ENCODE measurements around the gene UAP1L1. TPM values are rescaled to one million over a fixed set of nuclear protein-coding genes. Genes with fewer than 3 reads are reported as not detected.

The UAP1L1 gene
- total and polyA plus RNA-seq, 9 of the 15 experiments (the other 6 are each of a cell fraction or from before 2014, with no cell fraction given), result 0.20 to 8.6 (median 3.7) TPM

- TF ChIP-seq MXI1 (IDR thresholded peaks at IDR 0.05; ENCODE audit: low read depth, low read length), result peak; percentile 98
- TF ChIP-seq HMGN3 (IDR thresholded peaks at IDR 0.05; ENCODE audit: borderline replicate concordance, extremely low read depth, insufficient read length, low read depth, low read length), result peak; percentile 87
- TF ChIP-seq, protein P1, sequence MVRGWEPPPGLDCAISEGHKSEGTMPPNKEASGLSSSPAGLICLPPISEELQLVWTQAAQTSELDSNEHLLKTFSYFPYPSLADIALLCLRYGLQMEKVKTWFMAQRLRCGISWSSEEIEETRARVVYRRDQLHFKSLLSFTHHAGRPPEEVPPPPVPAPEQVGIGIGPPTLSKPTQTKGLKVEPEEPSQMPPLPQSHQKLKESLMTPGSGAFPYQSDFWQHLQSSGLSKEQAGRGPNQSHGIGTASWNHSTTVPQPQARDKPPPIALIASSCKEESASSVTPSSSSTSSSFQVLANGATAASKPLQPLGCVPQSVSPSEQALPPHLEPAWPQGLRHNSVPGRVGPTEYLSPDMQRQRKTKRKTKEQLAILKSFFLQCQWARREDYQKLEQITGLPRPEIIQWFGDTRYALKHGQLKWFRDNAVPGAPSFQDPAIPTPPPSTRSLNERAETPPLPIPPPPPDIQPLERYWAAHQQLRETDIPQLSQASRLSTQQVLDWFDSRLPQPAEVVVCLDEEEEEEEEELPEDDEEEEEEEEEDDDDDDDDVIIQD (CRISPR knock-in tag; IDR thresholded peaks at IDR 0.05), result no peak
- TF ChIP-seq JUND (IDR thresholded peaks at IDR 0.05; ENCODE audit: borderline replicate concordance, low read depth, low read length), result peak; percentile 41; the same call in 1 of the 2 replicates
- no peak; the same call in 2 of the 3 replicates for TF ChIP-seq JUND (tag; IDR thresholded peaks at IDR 0.05; ENCODE audit: borderline replicate concordance, low read depth, low read length)
- TF ChIP-seq, protein P2, sequence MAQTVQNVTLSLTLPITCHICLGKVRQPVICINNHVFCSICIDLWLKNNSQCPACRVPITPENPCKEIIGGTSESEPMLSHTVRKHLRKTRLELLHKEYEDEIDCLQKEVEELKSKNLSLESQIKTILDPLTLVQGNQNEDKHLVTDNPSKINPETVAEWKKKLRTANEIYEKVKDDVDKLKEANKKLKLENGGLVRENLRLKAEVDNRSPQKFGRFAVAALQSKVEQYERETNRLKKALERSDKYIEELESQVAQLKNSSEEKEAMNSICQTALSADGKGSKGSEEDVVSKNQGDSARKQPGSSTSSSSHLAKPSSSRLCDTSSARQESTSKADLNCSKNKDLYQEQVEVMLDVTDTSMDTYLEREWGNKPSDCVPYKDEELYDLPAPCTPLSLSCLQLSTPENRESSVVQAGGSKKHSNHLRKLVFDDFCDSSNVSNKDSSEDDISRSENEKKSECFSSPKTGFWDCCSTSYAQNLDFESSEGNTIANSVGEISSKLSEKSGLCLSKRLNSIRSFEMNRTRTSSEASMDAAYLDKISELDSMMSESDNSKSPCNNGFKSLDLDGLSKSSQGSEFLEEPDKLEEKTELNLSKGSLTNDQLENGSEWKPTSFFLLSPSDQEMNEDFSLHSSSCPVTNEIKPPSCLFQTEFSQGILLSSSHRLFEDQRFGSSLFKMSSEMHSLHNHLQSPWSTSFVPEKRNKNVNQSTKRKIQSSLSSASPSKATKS (CRISPR knock-in tag; IDR thresholded peaks at IDR 0.05), result no peak
- peak in 1 of 2 experiments; percentile 16; a peak in 1 of 4 replicates for TF ChIP-seq FOXK2 (conservative IDR thresholded peaks at IDR 0.05 in 1 of 2, IDR thresholded peaks at IDR 0.05 in 1 of 2; ENCODE audit: low read depth in 2 of 2)
- TF ChIP-seq ZC3H8 (IDR thresholded peaks at IDR 0.05), result no peak
- TF ChIP-seq KLF6 (CRISPR knock-in tag; IDR thresholded peaks at IDR 0.05; ENCODE audit: borderline replicate concordance), result peak; percentile 76; the same call in 1 of the 2 replicates
- peak; percentile 99 for TF ChIP-seq RBM22 (IDR thresholded peaks at IDR 0.05; ENCODE audit: low read depth, low read length, poor library complexity, severe bottlenecking)
- TF ChIP-seq ELF4 (CRISPR knock-in tag; IDR thresholded peaks at IDR 0.05), result 0 out of 2 replicates have a peak, but pooled peaks have one; percentile 27
- TF ChIP-seq MCM2 (IDR thresholded peaks at IDR 0.05; ENCODE audit: low read depth), result no peak
- TF ChIP-seq TCF3 (CRISPR knock-in tag; IDR thresholded peaks at IDR 0.05), result no peak
Observed at GRCh38 chr9:137129456-137130175, 52.3 kb downstream of the UAP1L1 start (continued).

Measured in K562 (cell line).